Stimulated activated CD4-positive, alpha-beta T cell treated with anti-CD3 and anti-CD28 coated beads, Interleukin-15, amount 100 ng/mL, for 1 hour (primary cell): ENCODE results near the gene KCNA2.

Source experiments
- DNase-seq, 2 donors: peaks; one replicate each; pipeline ENCODE4 v3.0.0-alpha.2; 2020; ENCODE audit warnings: low read depth in 1 of 2, low spot score in 1 of 2

The KCNA2 gene

DNA sequence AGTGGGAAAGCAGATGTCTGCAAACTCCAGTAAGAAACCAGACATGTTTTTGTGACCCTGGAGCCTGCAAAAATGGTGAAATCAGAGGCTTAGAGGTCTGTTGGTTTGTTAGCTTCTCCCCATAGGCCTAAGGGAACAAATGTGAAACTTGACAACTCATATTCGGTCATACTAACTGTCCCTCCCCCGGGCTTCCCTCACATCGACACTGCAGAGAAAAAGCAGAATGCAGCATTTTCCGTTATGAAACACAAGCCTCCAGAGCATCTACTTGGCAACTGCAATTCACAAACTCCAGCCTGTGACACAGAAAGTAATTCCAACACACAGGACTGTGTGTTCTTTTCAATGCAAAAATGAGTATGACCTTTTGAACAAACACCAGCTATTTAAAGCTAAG is 3.7 kb downstream of the KCNA2 start:
- no peak for DNase-seq

DNA sequence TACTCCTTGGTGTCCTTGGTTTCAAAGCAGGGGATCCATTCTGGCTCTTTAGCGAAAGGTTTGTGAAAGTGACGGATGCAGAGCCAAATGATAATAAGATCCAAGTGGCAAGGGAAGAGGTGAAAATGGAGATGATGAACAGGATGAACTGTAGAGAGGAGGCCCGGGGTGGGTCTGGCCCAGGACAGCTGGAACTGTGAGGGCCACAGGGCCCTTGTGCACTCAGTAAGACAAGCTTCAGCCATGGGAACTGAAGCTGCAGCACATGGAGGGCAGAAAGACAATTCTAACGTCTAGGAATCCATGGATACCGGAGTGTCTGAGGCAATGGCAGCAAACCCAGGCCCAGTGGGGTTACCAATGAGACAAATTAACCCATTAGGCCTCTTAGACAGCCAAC is 4.8 kb downstream of the KCNA2 start:
- no peak for DNase-seq

DNA sequence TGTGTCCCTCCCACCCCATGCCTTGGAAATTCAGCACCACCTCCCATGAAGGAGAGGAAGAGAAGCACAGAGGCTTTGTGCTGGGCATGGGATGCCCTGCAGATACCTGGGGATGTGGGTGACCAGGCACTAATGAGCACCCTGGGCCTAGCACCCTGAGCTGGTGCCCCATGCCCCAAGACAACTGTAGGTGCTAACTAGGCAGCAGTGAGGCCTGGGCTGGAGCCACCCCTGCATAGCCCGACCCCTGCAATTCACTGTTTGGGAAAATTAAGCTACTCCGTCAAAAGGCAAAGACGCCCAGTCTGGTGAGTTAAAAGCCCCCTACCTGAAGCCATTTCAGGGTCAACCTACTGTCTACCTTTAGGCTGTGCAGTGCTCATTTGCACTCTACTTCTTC is 5.4 kb downstream of the KCNA2 start:
- DNase-seq: no peak

DNA sequence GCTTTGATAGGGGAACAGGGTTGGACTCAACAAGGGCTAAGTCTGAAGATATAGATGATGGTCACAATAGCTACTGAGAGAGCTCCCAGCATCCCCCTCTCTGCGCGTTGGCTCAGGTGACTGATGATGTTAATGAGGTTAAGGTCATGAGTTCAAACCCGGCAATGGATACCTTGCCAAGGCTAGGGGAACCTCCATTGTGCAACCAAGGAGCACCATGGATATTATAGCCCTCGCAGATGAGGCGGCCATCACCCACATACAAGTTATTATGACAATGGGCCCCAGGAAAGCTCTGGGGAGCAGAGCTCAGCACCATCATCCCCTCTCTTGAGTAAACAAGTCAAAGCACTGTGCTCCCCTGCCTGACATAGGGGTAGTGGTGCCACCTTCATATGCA is 8.2 kb downstream of the KCNA2 start:
- DNase-seq: no peak

DNA sequence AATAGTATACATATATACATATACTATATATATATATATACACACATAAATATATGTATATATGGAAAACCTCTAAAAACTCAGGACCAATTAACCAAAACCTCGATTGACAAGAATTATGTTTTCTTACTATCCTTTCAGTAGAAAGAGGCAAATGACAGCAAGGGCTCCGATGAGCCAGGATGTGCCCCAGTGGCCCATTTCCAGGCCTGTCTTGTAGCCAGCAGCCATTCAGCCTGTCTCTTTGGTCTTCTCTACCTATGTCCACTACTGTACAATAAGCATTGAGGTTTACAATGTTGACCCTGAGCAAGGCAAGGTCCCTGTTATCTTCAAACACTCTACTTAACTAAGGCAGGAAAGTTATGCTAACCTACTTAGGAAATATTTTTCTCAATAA is 9.8 kb downstream of the KCNA2 start:
- no peak for DNase-seq

DNA sequence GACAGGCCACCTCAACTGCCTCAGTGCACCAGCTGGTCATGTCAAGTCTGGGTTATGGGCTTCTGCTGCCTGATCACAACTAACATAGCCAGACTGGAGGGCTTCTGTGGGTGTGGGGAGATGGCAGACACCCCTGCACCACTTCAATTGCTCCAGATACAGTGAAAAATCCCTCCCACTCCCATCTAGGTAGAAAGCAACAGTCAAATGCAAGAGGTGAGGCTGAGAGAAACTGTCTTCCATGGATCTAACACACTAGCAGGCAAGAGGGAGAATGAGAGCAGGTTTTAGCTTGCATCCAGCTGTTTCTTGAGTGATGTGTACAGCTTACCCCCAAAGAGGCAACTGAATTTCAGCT is 10.8 kb downstream of the KCNA2 start:
- DNase-seq: no peak

DNA sequence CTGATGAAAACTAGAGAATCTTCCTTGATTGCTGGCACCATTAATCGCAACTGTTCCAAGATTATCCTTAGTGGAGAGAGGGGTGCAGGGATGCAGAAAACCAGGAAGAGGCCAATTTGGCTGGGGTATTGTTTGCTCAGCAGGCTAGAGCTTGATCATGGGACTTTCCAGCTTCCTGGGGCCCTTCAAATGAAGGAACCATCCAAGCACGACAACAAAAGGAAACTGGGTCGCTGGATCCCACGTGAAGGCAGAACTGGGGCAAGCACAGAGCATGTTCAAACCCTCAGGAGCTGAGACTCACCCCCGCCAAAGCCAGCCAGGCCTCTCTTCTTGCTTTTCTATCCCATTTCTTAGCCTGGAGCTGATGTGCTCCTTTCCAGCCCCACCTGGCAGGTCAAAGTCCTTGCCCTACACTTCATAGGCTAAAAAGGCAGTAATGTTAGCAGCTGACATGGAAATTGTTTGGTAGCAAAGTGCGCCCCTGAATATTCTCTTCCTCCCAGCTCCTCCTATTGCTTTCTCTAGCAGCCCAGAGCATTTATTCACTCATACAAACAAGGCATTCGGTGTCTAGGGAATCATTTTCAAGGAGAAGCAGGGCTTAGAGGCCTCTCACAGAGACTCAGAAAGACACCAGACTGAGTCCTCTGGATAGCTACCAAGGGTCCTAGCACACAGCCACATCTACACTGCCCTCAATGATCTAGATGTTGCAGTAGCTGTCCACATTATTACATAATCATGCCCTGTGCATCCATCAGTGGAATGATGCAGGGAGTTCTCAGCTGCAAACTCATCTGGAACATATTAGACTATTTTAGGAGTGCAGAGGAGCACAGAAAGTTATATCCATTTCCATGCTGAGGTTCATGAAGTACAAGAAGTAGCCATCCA is 11.5 kb downstream of the KCNA2 start:
- DNase-seq: no peak

DNA sequence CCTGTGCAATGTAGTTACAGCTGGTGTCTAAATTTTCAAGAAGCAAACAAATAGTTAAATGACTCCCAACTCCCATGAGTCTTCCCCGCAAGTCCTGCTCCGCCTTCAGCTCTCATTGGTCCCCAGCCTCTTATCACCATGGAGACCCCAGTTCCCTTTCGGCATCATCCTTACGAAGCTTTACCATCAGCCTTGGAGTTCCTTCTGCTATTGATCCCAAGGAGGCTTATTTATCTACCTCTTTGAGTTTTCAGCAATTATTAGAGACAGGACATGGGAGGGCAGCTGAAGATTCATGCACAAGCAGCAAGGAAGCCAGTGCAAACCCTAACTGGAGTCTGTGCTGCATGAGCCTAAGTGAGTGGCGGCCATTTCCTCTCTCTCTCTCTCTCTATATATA is 12.3 kb downstream of the KCNA2 start:
- DNase-seq: no peak

DNA sequence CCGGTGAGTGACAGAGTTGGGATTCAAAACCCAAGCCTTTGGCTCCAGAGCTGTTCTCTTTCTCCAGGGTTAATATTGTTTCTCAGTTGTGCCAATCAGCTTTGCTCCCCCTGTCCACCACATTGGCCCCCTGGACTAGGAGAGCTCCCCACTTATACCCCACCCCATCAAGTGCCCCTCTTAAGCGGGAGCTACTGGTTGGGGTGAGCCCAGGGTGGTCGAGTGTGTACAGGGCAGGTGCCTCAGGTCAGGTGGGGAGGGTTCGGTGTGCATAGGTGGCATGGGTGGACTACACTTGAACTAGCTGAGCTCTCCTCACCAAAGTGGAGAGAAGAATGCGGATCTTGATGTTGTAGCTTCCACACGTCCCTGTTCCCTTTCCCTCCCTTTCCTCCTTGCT is 14.2 kb downstream of the KCNA2 start:
- DNase-seq: no peak

DNA sequence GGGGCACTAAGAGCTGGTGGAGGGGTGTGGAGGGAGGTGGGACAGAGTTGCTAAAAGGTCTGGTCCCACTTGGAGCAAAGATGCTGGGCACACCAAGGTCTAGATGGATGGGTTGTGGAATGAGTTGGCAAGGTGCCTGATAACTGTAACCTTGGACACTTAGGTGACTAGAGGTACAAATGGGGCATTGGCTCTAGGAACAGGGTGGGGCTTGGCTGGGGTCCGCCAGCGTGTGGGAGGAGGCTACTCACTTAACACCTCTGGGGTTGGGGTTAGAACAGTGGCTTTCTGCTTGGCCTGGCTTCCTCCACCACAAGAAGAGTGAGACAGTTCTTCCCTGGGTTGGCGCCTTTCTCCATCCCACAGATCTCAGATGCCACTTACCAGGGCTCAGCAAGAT is 17.2 kb downstream of the KCNA2 start:
- no peak for DNase-seq

DNA sequence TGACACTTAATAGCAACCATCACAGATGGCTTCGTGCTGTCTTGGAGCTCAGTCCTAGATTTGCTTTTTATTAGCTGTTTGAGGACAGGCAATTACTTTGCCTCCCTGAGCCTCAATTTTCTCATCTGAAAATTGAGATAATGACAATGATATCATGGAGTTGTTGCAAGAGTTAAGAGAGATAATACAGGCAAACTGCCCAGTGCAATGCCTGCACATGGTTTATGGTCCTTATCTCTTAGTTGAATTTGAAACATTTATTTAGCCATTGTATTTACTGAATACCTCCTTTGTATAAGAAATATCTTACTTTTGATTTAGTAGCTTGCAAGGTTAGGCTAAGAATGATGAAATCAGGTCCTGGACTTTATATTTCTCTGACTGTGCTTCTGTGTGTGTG is 17.7 kb downstream of the KCNA2 start:
- no peak for DNase-seq

DNA sequence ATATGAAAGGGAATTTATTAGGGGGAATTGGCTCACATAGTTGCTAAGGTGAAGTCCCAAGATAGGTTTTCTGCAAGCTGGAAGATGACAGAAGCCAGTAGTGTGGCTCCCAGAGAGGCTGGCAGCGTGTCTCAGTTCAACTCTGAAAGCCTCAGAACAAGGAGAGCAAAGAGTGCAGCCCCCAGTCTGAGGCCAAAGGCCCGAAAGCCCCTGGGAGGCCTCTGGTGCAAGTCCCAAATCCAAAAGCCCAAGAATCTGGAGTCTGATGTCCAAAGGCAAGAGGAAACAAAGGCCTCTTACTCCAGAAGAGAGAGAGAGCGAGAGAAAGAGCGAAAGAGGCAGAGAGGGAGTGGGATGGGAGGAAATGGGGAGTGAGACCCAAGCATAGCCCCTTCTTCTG is 18.3 kb downstream of the KCNA2 start:
- DNase-seq: no peak

DNA sequence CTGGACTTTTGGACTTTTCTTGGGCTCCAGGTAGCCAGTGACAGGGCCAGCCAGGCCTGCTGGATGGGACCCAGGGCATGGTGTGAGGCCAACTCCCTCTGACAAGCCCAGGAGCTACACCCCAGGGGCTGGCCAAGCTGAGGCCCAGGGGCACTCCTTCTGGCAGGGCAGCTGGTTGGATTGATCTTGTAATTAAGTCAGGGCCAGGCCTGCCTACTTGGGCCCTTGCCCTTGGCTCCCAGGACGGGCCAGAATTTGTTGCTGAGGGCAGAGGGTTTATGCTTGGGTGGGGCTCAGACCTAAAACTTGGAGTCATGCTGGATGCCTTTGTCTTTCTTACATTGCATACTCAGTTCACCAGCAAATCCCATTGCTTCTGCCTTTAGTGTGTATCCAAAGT is 20.7 kb downstream of the KCNA2 start:
- no peak for DNase-seq

DNA sequence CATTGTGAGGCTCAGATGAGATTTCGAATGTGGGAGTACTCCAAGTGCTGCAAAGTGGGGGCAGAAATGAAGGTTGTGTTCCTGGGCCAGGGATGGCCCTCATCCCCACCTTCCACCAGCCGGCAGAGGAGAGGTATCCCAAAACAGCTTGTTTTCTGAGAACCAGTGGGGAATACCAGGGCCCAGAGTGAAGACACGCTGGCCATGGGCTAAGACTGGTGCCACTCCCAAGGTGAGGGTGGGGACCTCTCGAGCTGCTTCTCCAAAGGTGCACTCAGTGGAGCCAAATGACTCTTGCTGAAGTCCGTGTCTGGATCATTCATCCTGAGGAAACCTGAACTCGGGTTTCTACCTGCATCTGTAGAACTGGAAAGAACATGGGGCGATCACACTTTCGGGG is 22.1 kb downstream of the KCNA2 start:
- no peak for DNase-seq

DNA sequence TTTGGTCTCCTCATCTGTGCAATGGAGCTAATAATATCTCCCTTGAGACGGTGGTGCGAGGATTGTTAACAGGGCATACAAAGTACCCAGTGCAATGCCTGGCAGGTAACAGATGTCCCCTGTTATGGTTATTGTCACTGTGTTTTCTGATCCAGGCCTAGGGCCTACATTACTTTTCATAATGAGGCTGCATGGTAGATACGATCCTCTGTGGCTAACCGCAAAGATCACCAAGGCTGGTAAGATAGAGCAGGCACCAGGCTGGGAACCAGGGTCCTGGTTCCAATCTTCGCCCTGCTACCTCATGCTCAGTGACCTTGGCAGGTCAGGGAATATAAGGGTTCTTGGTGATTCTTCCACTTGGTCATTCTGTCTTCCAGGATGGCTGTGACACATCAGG is 22.7 kb downstream of the KCNA2 start:
- DNase-seq: no peak

DNA sequence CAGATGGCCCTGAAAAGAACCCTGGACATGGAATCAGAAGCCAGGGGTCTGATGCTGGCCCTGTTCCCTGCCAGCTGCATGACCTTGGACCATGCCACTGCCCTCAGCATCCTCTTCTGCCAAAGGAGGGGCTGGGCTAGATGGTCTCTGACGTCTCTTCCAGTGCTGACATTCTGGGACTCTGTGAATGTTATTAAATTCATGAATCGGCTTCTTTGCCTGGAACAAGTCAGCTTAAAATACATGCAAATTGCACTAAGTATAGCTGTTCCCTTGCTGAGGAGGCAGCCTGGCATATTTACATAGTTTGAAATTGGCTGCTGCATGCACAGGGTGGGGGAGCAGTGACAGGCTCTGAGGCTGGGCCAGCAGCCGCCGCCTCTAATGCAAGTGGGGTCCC is 23.8 kb downstream of the KCNA2 start:
- DNase-seq: no peak

DNA sequence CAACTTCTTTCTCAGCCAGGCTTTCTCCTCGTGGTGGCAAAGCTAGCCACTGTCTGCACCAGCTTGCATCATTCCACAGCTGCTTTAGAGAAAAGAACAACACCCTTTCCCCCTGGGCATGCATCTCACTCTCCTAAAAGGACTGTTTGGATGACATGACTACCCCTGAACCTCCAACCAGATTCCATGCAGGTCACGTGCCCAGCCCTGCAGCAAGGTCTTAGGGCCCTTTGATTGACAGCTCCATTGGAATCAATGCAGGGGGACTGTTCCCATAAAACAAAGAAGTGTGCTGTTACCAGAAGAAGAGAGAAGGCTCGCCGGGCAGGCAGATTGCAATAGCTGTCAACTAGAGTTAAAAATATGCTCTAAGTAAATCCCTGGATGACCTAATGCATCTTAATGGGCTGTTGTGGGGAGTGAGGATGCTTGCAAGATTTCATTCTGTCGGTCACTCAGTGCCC is 24.4 kb downstream of the KCNA2 start:
- no peak for DNase-seq

DNA sequence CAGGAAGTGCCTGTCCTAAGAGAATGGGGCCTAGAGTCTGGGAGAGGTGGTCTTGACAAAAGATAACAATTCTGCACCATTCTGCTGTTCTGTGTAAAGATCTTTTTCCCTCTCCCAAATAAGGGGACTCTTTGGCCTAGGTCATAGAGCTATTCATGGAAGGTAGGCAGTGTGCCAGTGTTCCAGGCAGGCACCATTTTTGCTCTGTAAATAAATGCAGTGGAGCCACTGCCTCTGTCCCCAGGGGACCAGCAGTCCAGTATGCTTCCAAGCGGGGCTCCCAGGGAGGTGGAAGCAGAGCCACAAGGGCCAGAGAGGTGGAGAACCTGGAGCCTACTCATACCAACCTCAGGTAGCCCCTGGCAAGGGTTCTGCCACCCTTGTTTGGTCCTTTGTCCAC is 25.9 kb downstream of the KCNA2 start:
- no peak for DNase-seq

DNA sequence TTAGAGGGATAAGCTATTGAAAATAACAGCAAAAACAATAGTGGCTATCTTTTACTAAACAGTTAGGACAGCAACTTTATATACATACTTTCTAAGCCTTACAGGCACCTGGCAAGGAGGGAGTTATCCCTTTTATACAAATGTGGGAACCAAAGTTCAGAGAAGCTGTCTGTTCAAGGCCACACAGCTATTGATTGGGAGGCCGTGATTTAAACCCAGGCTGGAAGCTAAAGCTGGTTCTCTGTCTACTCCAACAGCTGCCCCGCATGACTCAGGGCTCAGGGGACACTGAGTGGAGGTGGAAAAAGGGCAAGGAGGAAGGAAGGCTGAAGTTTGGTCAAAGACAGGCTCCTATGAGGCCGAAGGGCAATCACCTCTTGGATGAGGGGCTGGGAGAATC is 26.7 kb downstream of the KCNA2 start:
- DNase-seq: no peak

DNA sequence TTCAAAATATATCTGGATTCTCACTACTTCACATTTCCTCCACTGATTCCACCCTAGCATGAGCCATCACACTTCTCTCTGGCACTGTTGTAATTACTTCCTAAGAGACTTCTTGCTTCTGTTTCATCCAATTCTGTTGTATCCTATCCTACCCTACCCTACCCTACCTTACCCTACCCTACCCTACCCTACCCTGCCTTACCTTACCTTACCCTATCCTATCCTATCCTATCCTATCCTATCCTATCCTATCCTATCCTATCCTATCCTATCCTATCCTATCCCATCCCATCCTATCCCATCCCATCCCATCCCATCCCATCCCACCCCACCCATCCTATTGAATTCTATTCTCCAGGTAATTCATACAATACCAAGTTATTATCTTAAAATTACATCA is 29.7 kb downstream of the KCNA2 start:
- DNase-seq: no peak

DNA sequence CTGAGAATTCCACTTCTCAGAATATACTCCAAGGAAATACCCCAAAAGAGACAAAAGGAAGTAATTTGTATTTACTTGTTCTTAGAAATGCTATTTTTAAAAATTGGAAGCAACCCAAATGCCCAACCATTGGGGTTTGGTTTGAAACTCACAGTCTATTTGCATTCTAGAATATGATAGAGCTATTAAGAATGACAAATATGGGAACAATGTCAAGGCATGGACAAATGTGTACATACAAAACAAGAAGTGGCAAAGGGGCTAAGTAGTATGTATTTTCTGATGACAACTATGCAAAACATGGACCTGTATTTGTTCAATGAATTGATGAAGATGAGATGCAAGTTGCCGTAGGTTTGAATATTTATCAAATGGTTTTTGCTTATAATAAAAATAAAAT is 32.8 kb downstream of the KCNA2 start:
- DNase-seq: no peak

DNA sequence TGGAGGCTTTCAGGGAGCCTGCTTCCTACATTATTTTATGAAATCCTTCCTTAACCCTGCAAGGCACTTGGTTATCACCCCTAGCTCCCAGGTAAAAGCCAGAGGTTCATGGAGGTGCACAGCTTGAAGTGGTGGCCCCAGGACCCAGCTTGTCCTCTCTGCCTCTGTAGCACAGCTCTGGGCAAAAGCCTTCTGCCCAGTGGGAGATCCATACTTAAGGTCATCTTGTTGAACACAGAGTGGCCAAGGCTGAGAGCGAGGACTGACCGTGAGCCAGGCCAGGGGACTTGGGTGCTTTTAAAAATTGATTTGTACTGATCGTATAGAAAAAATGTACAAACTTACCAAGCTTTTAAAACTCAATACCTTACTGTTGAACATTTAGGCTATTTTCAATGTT is 33.4 kb downstream of the KCNA2 start:
- no peak for DNase-seq

DNA sequence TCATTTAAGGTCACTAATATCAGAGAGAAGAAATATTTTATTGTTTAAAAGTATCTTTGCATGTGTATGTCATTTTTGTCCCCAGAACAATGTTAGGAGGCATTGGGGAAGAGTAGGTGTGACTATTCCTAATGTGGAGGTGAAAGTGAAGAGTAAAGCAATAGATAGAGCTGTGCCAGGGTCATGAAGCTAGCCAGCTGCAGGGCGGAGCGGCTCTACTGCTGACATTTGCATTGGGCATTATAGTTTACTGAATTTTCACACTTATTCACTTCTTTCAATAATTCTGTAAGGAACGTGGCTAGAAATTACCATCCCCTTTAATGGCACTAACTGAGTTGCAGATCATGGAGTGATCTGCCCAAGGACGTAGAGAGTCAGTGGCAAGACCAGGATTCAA is 35.3 kb downstream of the KCNA2 start:
- no peak for DNase-seq
